ENCODE data around the gene TUBA1C. TPM values are rescaled to one million over a fixed set of nuclear protein-coding genes. Genes with fewer than 3 reads are reported as not detected.
"Not testable (repeated sequence)": the region's sequence is repeated elsewhere in the genome, so short reads cannot be mapped to it uniquely, and the experiment has no call there.

The TUBA1C gene
- total and polyA plus RNA-seq, 4 experiments from 2014 or later = 50.6 to 58.0 (median 53.4) TPM

DNA sequence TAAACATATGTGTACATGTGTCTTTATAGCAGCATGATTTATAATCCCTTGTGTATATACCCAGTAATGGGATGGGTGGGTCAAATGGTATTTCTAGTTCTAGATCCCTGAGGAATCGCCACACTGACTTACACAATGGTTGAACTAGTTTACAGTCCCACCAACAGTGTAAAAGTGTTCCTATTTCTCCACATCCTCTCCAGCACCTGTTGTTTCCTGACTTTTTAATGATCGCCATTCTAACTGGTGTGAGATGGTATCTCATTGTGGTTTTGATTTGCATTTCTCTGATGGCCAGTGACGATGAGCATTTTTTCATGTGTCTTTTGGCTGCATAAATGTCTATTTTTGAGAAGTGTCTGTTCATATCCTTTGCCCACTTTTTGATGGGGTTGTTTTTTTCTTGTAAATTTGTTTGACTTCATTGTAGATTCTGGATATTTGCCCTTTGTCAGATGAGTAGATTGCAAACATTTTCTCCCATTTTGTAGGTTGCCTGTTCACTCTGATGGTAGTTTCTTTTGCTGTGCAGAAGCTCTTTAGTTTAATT lies 45.6 kb downstream of the TUBA1C start:
- DNase-seq; H3K36me3 ChIP-seq (ENCODE audit: insufficient read depth, low read length); intact Hi-C loops (cut with micrococcal nuclease); H3K27ac Mint-ChIP-seq; H3K27me3 ChIP-seq (ENCODE audit: insufficient read depth, low read length); H3K9me3 ChIP-seq (ENCODE audit: control insufficient read depth in 1 of 2, low read length in 2 of 2); H3K9me3 Mint-ChIP-seq; CTCF ChIA-PET (ENCODE audit: partially characterized antibody); H3K36me3 Mint-ChIP-seq; H3K4me3 Mint-ChIP-seq; H3K4me1 ChIP-seq (ENCODE audit: insufficient read depth, low read length); POLR2A ChIA-PET (ENCODE audit: partially characterized antibody); H3K4me1 Mint-ChIP-seq; H3K27ac ChIP-seq (ENCODE audit: low read depth, low read length); H3K4me3 ChIP-seq (ENCODE audit: low read length in 2 of 2): not testable (repeated sequence)
- peaks cover 12 to 29% of the 10 kb centered on the region in 2 donors for H3K27me3 Mint-ChIP-seq

DNA sequence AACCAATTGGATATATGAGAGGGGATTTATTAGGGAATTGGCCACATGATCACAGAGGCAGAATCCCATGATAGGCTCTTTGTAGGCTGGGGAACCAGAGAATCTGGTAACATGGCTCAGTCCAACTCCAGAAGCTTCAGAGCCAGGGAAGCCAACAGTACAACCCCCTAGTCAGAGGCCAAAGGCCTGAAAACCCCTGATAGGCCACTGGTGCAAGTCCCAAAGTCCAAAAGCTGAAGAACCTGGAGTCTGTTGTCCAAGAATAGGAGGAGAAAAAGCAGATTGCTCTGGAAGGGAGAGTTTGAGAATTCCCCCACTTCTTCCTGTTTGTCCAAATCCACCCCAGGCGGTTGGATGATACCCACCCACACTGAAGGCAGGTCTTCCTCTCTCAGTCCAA lies 49.9 kb downstream of the TUBA1C start:
- Mint-ChIP-seq H3K36me3 (no peaks in the 10 kb centered on the region), H3K27me3 (peaks cover 6 to 13% of the 10 kb centered on the region in 2 donors), H3K4me3 (no peak overlapping the region), H3K9me3 (no peaks in the 10 kb centered on the region), H3K27ac (peak overlapping the region in 1 of 7 donors; percentile 55), H3K4me1 (no peaks in the 10 kb centered on the region)
- POLR2A ChIA-PET (ENCODE audit: partially characterized antibody) = no interaction called here
- no peaks in the 10 kb centered on the region for H3K27me3 ChIP-seq (ENCODE audit: insufficient read depth, low read length)
- no peak for DNase-seq
- no peaks in the 10 kb centered on the region for H3K9me3 ChIP-seq (ENCODE audit: control insufficient read depth in 1 of 2, low read length in 2 of 2)
- no peak overlapping the region for H3K4me3 ChIP-seq (ENCODE audit: low read length in 2 of 2)
- CTCF ChIA-PET (ENCODE audit: partially characterized antibody) = no interaction called here
- H3K36me3 ChIP-seq (ENCODE audit: insufficient read depth, low read length) = no peaks in the 10 kb centered on the region
- no peak overlapping the region for H3K27ac ChIP-seq (ENCODE audit: low read depth, low read length)
- no peaks in the 10 kb centered on the region for H3K4me1 ChIP-seq (ENCODE audit: insufficient read depth, low read length)
- intact Hi-C loops (cut with micrococcal nuclease) = no loop called here

DNA sequence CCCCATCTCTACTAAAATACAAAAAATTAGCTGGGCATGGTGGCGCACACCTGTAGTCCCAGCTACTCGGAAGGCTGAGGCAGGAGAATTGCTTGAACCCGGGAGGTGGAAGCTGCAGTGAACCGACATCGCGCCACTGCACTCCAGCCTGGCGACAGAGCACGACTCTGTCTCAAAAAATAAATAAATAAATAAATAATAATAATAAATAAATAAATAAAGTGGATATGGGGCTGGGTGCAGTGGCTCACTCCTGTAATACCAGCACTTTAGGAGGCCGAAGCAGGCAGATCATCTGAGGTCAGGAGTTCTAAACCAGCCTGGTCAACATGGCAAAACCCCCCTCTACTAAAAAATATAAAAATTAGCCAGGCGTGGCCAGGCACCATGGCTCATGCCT lies 52.2 kb downstream of the TUBA1C start:
- H3K4me3 ChIP-seq (ENCODE audit: low read length in 2 of 2); H3K27me3 Mint-ChIP-seq; H3K4me1 Mint-ChIP-seq; POLR2A ChIA-PET (ENCODE audit: partially characterized antibody); H3K4me3 Mint-ChIP-seq; H3K4me1 ChIP-seq (ENCODE audit: insufficient read depth, low read length); H3K27ac Mint-ChIP-seq; DNase-seq; H3K27ac ChIP-seq (ENCODE audit: low read depth, low read length); H3K9me3 ChIP-seq (ENCODE audit: control insufficient read depth in 1 of 2, low read length in 2 of 2); H3K36me3 ChIP-seq (ENCODE audit: insufficient read depth, low read length); H3K27me3 ChIP-seq (ENCODE audit: insufficient read depth, low read length); H3K36me3 Mint-ChIP-seq; intact Hi-C loops (cut with micrococcal nuclease); H3K9me3 Mint-ChIP-seq: not testable (repeated sequence)
- CTCF ChIA-PET (ENCODE audit: partially characterized antibody) = interaction anchor here (1.0 kb wide), 2 partner anchors 26 to 33 kb away, joined by 3 read pairs; no protein-coding TSS in a partner anchor

DNA sequence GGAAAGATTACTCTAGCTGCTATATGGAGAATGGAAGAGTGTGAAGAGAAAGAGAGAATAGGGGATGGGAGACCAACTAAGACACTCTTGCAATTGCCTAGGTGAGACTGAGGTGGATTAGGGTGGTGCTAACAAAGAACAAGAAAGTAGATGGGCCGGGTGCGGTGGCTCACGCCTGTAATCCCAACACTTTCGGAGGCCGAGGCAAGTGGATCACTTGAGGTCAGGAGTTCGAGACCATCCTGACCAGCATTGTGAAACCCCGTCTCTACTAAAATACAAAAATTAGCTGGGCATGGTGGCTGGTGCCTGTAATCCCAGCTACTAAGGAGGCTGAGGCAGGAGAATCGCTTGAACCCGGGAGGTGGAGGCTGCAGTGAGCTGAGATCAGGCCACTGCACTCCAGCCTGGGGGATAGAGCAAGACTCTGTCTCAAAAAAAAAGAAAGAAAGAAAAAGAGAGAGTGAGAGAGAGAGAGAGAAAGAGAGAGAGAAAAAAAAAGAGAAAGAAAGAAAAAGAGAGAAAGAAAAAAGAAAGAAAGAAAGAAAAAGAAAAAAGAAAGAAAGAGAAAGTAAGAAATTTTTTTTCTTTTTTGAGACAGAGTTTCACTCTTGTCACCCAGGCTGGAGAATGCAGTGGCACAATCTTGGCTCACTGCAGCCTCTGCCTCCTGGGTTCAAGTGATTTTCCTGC lies 55.7 kb downstream of the TUBA1C start:
- H3K9me3 ChIP-seq (ENCODE audit: control insufficient read depth in 1 of 2, low read length in 2 of 2); POLR2A ChIA-PET (ENCODE audit: partially characterized antibody); H3K36me3 ChIP-seq (ENCODE audit: insufficient read depth, low read length); H3K4me3 ChIP-seq (ENCODE audit: low read length in 2 of 2); H3K36me3 Mint-ChIP-seq; H3K27me3 ChIP-seq (ENCODE audit: insufficient read depth, low read length); H3K27me3 Mint-ChIP-seq; intact Hi-C loops (cut with micrococcal nuclease); H3K27ac ChIP-seq (ENCODE audit: low read depth, low read length); DNase-seq; H3K9me3 Mint-ChIP-seq: not testable (repeated sequence)
- CTCF ChIA-PET (ENCODE audit: partially characterized antibody) = interaction anchor here (1.0 kb wide), 1 partner anchor 11 kb away, joined by 3 read pairs; no protein-coding TSS in a partner anchor
- peak overlapping the region in 6 of 8 donors; percentile 1 to 64 (median 34) for H3K4me3 Mint-ChIP-seq
- peaks cover 14 to 24% (median 15%) of the 10 kb centered on the region in 4 donors for H3K4me1 Mint-ChIP-seq
- H3K27ac Mint-ChIP-seq = peak overlapping the region in 1 of 7 donors; percentile 21
- H3K4me1 ChIP-seq (ENCODE audit: insufficient read depth, low read length) = peaks cover 14% of the 10 kb centered on the region

DNA sequence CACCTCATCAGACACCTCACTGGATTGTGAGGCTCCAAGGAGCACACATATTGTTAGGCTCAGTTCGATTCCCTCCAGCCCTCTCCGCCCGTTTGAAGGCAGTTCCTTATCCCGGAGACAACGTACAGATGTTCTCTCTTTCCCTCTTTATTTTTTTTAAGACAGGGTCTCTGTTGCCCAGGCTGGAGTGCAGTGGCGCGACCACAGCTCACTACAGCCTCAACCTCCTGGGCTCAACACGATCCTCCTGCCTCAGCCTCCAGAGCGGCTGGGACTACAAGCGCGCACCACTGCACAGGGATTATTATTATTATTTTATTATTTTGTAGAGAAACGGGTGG lies 57.5 kb downstream of the TUBA1C start:
- Histone ChIP-seq H3K36me3 (ENCODE audit: insufficient read depth, low read length) (no peaks in the 10 kb centered on the region), H3K4me1 (ENCODE audit: insufficient read depth, low read length) (peaks cover 14% of the 10 kb centered on the region), H3K4me3 (ENCODE audit: low read length in 2 of 2) (peak overlapping the region; percentile 28 to 77), H3K27ac (ENCODE audit: low read depth, low read length) (peak overlapping the region; percentile 51), H3K27me3 (ENCODE audit: insufficient read depth, low read length) (no peaks in the 10 kb centered on the region), H3K9me3 (ENCODE audit: control insufficient read depth in 1 of 2, low read length in 2 of 2) (no peaks in the 10 kb centered on the region)
- H3K36me3 Mint-ChIP-seq = no peaks in the 10 kb centered on the region
- H3K27ac Mint-ChIP-seq = peak overlapping the region in 6 of 7 donors; percentile 65 to 92 (median 80)
- H3K27me3 Mint-ChIP-seq = no peaks in the 10 kb centered on the region
- CTCF ChIA-PET (ENCODE audit: partially characterized antibody) = interaction anchor here (0.8 to 2.9 kb wide), 17 partner anchors 9 to 234 kb away, joined by 3 to 24 read pairs (median 4); partner anchors contain the start of genes C1QL4, DNAJC22, PRPH and TUBA1B
- peaks cover 14 to 24% (median 15%) of the 10 kb centered on the region in 4 donors for H3K4me1 Mint-ChIP-seq
- H3K9me3 Mint-ChIP-seq = no peaks in the 10 kb centered on the region
- peak overlapping the region; percentile 92 to 99 (median 96) for H3K4me3 Mint-ChIP-seq
- DNase-seq = no peak
- intact Hi-C loops (cut with micrococcal nuclease) = loop anchor here (1.0 kb wide), 1 partner anchor 133 kb away; the partner anchor contains the start of gene TUBA1A
- POLR2A ChIA-PET (ENCODE audit: partially characterized antibody) = interaction anchor here (1.0 to 2.0 kb wide), 12 partner anchors 9 to 457 kb away, joined by 3 to 20 read pairs (median 6); partner anchors contain the start of genes PRPF40B, RND1, SPATS2 and TUBA1A

DNA sequence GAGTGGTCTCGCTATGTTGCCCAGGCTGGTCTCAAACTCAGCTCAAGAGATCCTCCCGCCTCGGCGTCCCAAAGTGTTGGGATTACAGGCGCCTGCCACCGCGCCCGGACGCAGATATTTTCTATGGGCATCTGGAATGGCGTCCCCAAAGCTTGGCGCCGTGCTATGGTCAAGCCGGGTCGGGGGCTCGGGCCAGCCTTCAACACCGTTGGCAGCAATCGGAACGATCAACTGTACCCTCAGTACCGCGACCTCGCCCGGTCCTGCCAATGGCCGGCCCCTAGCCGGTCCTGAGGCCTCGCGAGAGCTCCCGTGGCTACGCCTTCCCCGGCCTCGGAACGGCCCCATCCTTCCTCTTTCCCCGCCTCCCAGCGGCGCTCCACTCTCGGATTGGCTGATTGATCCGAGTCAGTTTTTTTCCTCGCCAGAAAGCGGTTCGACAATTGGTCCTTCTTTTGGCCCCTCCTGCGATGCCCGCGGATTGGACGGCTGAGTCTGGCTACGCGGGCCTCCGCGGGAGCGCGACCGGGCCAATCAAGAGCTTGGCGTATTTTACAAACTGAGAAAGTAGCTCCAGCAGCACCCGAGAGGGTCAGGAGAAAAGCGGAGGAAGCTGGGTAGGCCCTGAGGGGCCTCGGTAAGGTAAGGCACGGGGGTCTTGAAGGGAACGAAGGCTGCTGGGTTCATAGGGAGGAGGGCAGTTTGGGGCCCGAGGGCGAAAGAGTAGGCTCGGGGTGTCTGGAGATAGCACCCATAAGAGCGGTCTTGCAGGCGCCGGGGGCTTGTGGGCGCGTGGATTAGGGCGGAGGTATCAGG lies 58.0 kb downstream of the TUBA1C start, which contains the start of gene TROAP:
Gene TROAP (plus strand): TSS at position 548 of the 816 bp plus-strand sequence. CDS start 354 bp downstream, outside the sequence.
- no peaks in the 10 kb centered on the region for H3K36me3 Mint-ChIP-seq
- peaks cover 14% of the 10 kb centered on the region for H3K4me1 ChIP-seq (ENCODE audit: insufficient read depth, low read length)
- CTCF ChIA-PET (ENCODE audit: partially characterized antibody) = interaction anchor here (0.8 to 2.9 kb wide), 19 partner anchors 9 to 234 kb away, joined by 3 to 24 read pairs (median 4); partner anchors contain the start of genes C1QL4, DNAJC22, PRPH and TUBA1B
- no peaks in the 10 kb centered on the region for H3K9me3 Mint-ChIP-seq
- H3K27me3 Mint-ChIP-seq = no peaks in the 10 kb centered on the region
- H3K27ac ChIP-seq (ENCODE audit: low read depth, low read length) = peak within 1 kb of the TSS; percentile 51
- POLR2A ChIA-PET (ENCODE audit: partially characterized antibody) = interaction anchor here (0.7 to 2.0 kb wide), 16 partner anchors 9 to 457 kb away, joined by 3 to 20 read pairs (median 5); partner anchors contain the start of genes PRPF40B, RND1, SPATS2 and TUBA1A
- intact Hi-C loops (cut with micrococcal nuclease) = loop anchor here (1.0 kb wide), 3 partner anchors 14 to 134 kb away; partner anchors contain the start of genes C1QL4, SPATS2 and TUBA1A
- H3K4me3 Mint-ChIP-seq = peak within 1 kb of the TSS; percentile 92 to 99 (median 96)
- H3K36me3 ChIP-seq (ENCODE audit: insufficient read depth, low read length) = no peaks in the 10 kb centered on the region
- H3K27ac Mint-ChIP-seq = peak within 1 kb of the TSS; percentile 75 to 96 (median 91)
- H3K9me3 ChIP-seq (ENCODE audit: control insufficient read depth in 1 of 2, low read length in 2 of 2) = no peaks in the 10 kb centered on the region
- DNase-seq = peak; percentile 97 to 99 (median 97)
- peaks cover 14 to 24% (median 15%) of the 10 kb centered on the region in 4 donors for H3K4me1 Mint-ChIP-seq
- peak within 1 kb of the TSS; percentile 54 to 77 for H3K4me3 ChIP-seq (ENCODE audit: low read length in 2 of 2)
- no peaks in the 10 kb centered on the region for H3K27me3 ChIP-seq (ENCODE audit: insufficient read depth, low read length)
